GM18502 (cell line): ENCODE measurements around the gene CDC42BPB.

Experiments used
- ATAC-seq: cut with Tn5 transposase; IDR thresholded peaks from one replicate; pipeline ENCODE4 v1.9.1; 2021; ENCODE audit warnings: mild to moderate bottlenecking; ENCODE audit not compliant: unreplicated experiment, poor library complexity

CDC42BPB gene

GRCh38 chr14:102973706-102974285 is 83.6 kb downstream of the CDC42BPB start:
- no peak for ATAC-seq

- ATAC-seq = no peak
Measured at GRCh38 chr14:102971836-102972606, 85.3 kb downstream of the CDC42BPB start.

GRCh38 chr14:102971314-102971713 is 86.0 kb downstream of the CDC42BPB start:
- ATAC-seq = no peak

GRCh38 chr14:102970496-102970895 is 86.9 kb downstream of the CDC42BPB start:
- no peak for ATAC-seq

- no peak for ATAC-seq
Measured at GRCh38 chr14:102969901-102970300, 87.4 kb downstream of the CDC42BPB start.

GRCh38 chr14:102969060-102969791 is 88.1 kb downstream of the CDC42BPB start:
- no peak for ATAC-seq

GRCh38 chr14:102968306-102968705 is 89.0 kb downstream of the CDC42BPB start:
- no peak for ATAC-seq

GRCh38 chr14:102967506-102967795 is 89.9 kb downstream of the CDC42BPB start:
- ATAC-seq = no peak

GRCh38 chr14:102966681-102967505 is 90.5 kb downstream of the CDC42BPB start:
- no peak for ATAC-seq

GRCh38 chr14:102965971-102966655 is 91.2 kb downstream of the CDC42BPB start:
- ATAC-seq = no peak

GRCh38 chr14:102965282-102965681 is 92.1 kb downstream of the CDC42BPB start:
- no peak for ATAC-seq

- ATAC-seq = no peak
Measured at GRCh38 chr14:102964152-102964730, 93.1 kb downstream of the CDC42BPB start.

GRCh38 chr14:102962111-102962627 is 95.2 kb downstream of the CDC42BPB start:
- no peak for ATAC-seq

- no peak for ATAC-seq
Measured at GRCh38 chr14:102958461-102958860, 98.9 kb downstream of the CDC42BPB start.

GRCh38 chr14:102957222-102957621 is 100.1 kb downstream of the CDC42BPB start:
- no peak for ATAC-seq

- no peak for ATAC-seq
Measured at GRCh38 chr14:102955636-102956408, 101.5 kb downstream of the CDC42BPB start.

- no peak for ATAC-seq
Measured at GRCh38 chr14:102954081-102954789, 103.1 kb downstream of the CDC42BPB start.

- ATAC-seq = no peak
Measured at GRCh38 chr14:102953100-102953499, 104.2 kb downstream of the CDC42BPB start.
